Heart left ventricle (tissue), 13 donors: ENCODE results near the gene STIP1.

Experiments used
- CTCF ChIP-seq, 12 donors: fragments of 200-600 bp; sonication (generic) in 4 of 12; IDR thresholded peaks; one replicate each; pipeline versions ENCODE4 v1.5.0 to v1.8.0; 2018 to 2022; ENCODE audit warnings: antibody characterized with exemption in 12 of 12, mild to moderate bottlenecking in 5 of 12
- POLR2A ChIP-seq, 2 donors: fragments of 450-650 bp; IDR thresholded peaks; one replicate each; pipeline ENCODE4 v1.6.1; 2017; ENCODE audit warnings: antibody characterized with exemption in 2 of 2, mild to moderate bottlenecking in 2 of 2, moderate library complexity in 2 of 2
- donor health status: ischemic (EF 13 %, LVEDD 7.1; RV severe dilation, severe dysfunction).
- donor health status: DM: no; HTN: yes; CAD: no.
- donor health status: DM: no; HTN: no; CAD: no.
- donor health status: ischemic (EF 25% LVEDD 6.9; RV normal size, moderate dysfunction).
- donor health status: ischemic (EF 25% LVEDD 5.7; RV mildly dilated, moderate dysfunction).
- donor health status: ischemic (EF 35%, LVEDD 5.7; RV mildly dilated, moderate dysfunction).
- donor health status: nonischemic (EF 11% LVEDD 7.7; RV severe dilation, severe dysfunction).
- donor health status: DM: yes; HTN: yes; CAD: no.
- donor health status: PGD.
- donor health status: ischemic (EF 29% LVEDD 5.4; RV normal size, mild dysfunction).
- donor health status: nonischemic (EF 23%, LVEDD 6.1; RV moderate dilation, normal function).

- TF ChIP-seq CTCF (IDR thresholded peaks at IDR 0.05) (no peak), POLR2A (IDR thresholded peaks at IDR 0.05) (no peak)
Observed at GRCh38 chr11:64163951-64164350, 22.0 kb upstream of the STIP1 start.
